IMR-90 (cell line): ENCODE results near the gene PSMB2. TPM values are rescaled to one million over a fixed set of nuclear protein-coding genes. Genes with fewer than 3 reads are reported as not detected.

Source experiments
- ATAC-seq: fragments of 200-7000 bp; cut with Tn5 transposase; 2 replicates; pipeline ENCODE4 v1.9.1; 2020; ENCODE audit warnings: low read depth, mild to moderate bottlenecking, moderate library complexity
- BruUV-seq: library from RNA; stranded (reverse); fragments of 400-500 nt; replicated peaks from 2 replicates; lab custom pipeline; 2021; lab: Mats Ljungman, UMichigan
- CTCF ChIA-PET: fragments of 300-600 bp; formaldehyde crosslinking; extraction: SDS; loops from one replicate; lab custom pipeline; 2021; ENCODE audit warnings: antibody characterized with exemption; lab: Yijun Ruan, JAX
- POLR2A ChIA-PET: fragments of 300-600 bp; sonication (Branson Sonifier 250); formaldehyde crosslinking; loops from one replicate; lab custom pipeline; 2022; ENCODE audit warnings: antibody characterized with exemption; ENCODE audit not compliant: unreplicated experiment; lab: Charles Lee
- DNase-seq: peaks from one replicate; pipeline ENCODE4 v3.0.0; 2013
- H2AFZ ChIP-seq: replicated peaks from 2 replicates; pipeline ENCODE3; 2013; ENCODE audit warnings: low read length, mild to moderate bottlenecking; ENCODE audit not compliant: poor library complexity
- H2AK5ac ChIP-seq: 2 replicates; pipeline ENCODE4 v1.6.1; 2013; ENCODE audit warnings: low read depth, low read length, inconsistent platforms
- H2AK9ac ChIP-seq: replicated peaks from 2 replicates; pipeline ENCODE3; 2013; ENCODE audit warnings: mild to moderate bottlenecking, low read depth, low read length, moderate library complexity; ENCODE audit not compliant: poor library complexity
- H2BK120ac ChIP-seq: 2 replicates; pipeline ENCODE4 v1.6.1; 2013; ENCODE audit warnings: low read depth, low read length, inconsistent platforms
- H2BK15ac ChIP-seq: 3 replicates; pipeline ENCODE4 v1.6.1; 2013; ENCODE audit warnings: low read depth, low read length, inconsistent platforms
- H2BK20ac ChIP-seq: 2 replicates; pipeline ENCODE4 v1.6.1; 2013; ENCODE audit warnings: low read depth, mild to moderate bottlenecking, inconsistent platforms, low read length, moderate library complexity
- H2BK5ac ChIP-seq: 2 replicates; pipeline ENCODE4 v1.6.1; 2013; ENCODE audit warnings: mild to moderate bottlenecking, low read depth, low read length, inconsistent platforms; ENCODE audit not compliant: poor library complexity, severe bottlenecking
- H3K14ac ChIP-seq: replicated peaks from 2 replicates; pipeline ENCODE4 v1.6.1; 2013; ENCODE audit warnings: low read depth, low read length, inconsistent platforms
- H3K18ac ChIP-seq: 2 replicates; pipeline ENCODE4 v1.6.1; 2013; ENCODE audit warnings: low read depth, low read length, control low read depth
- H3K23ac ChIP-seq: 2 replicates; pipeline ENCODE4 v1.6.1; 2013; ENCODE audit warnings: low read depth, low read length, inconsistent platforms
- H3K27ac ChIP-seq: 2 replicates; pipeline ENCODE4 v1.5.1; 2013; ENCODE audit warnings: mild to moderate bottlenecking, control low read depth, low read length; ENCODE audit not compliant: insufficient read depth
- H3K27me3 ChIP-seq: 2 replicates; pipeline ENCODE4 v1.6.1; 2013; ENCODE audit warnings: low read length; ENCODE audit not compliant: control insufficient read depth, insufficient read depth
- H3K36me3 ChIP-seq: 2 replicates; pipeline ENCODE4 v1.6.1; 2013; ENCODE audit warnings: low read length, mixed read lengths; ENCODE audit not compliant: control insufficient read depth, insufficient read depth
- H3K4ac ChIP-seq: 2 replicates; pipeline ENCODE4 v1.6.1; 2013; ENCODE audit warnings: low read depth, low read length, inconsistent platforms
- H3K4me1 ChIP-seq: 2 replicates; pipeline ENCODE4 v1.6.1; 2013; ENCODE audit warnings: low read length, mixed read lengths; ENCODE audit not compliant: control insufficient read depth, insufficient read depth
- H3K4me2 ChIP-seq: 2 replicates; pipeline ENCODE4 v1.6.1; 2013; ENCODE audit warnings: low read depth, mild to moderate bottlenecking, control low read depth, low read length, moderate library complexity
- H3K4me3 ChIP-seq: 2 replicates; pipeline ENCODE4 v1.5.1; 2013; ENCODE audit warnings: low read depth, mild to moderate bottlenecking, control low read depth, low read length, moderate library complexity; ENCODE audit not compliant: insufficient read depth
- H3K56ac ChIP-seq: 2 replicates; pipeline ENCODE4 v1.6.1; 2013; ENCODE audit warnings: low read length, inconsistent platforms; ENCODE audit not compliant: insufficient read depth; ENCODE audit errors: extremely low read depth
- H3K79me1 ChIP-seq, 2 experiments: 2 replicates each; pipeline ENCODE4 v1.6.1; 2013; ENCODE audit warnings: low read length in 2 of 2, inconsistent platforms in 1 of 2, low read depth in 1 of 2
- H3K9ac ChIP-seq: 2 replicates; pipeline ENCODE4 v1.6.1; 2013; ENCODE audit warnings: low read depth, low read length, control low read depth
- H3K9me1 ChIP-seq: 2 replicates; pipeline ENCODE4 v1.6.1; 2013; ENCODE audit warnings: low read length, inconsistent platforms; ENCODE audit not compliant: insufficient read depth
- H3K9me3 ChIP-seq: 2 replicates; pipeline ENCODE4 v1.6.1; 2013; ENCODE audit warnings: low read length; ENCODE audit not compliant: control insufficient read depth, insufficient read depth
- H4K20me1 ChIP-seq: 2 replicates; pipeline ENCODE4 v1.6.1; 2013; ENCODE audit warnings: low read length, inconsistent platforms; ENCODE audit not compliant: insufficient read depth
- H4K5ac ChIP-seq: 2 replicates; pipeline ENCODE4 v1.6.1; 2013; ENCODE audit warnings: mild to moderate bottlenecking, low read depth, low read length, control low read depth
- H4K8ac ChIP-seq, 2 experiments: 2 replicates each; pipeline ENCODE4 v1.6.1; 2013; ENCODE audit warnings: low read depth in 2 of 2, low read length in 2 of 2, control low read depth in 1 of 2, inconsistent platforms in 1 of 2
- H4K91ac ChIP-seq: 2 replicates; pipeline ENCODE4 v1.6.1; 2013; ENCODE audit warnings: low read depth, low read length, inconsistent platforms; ENCODE audit not compliant: insufficient read depth
- CHD1 ChIP-seq: IDR thresholded peaks from 2 replicates; pipeline ENCODE4 v1.6.1; 2012; ENCODE audit warnings: low read depth, low read length, improper control_type of control experiment
- ELK1 ChIP-seq: fragments of 150-350 bp; IDR thresholded peaks from 2 replicates; pipeline ENCODE4 v1.6.1; 2016; ENCODE audit warnings: low read depth, mild to moderate bottlenecking, low read length, moderate library complexity, borderline replicate concordance
- FOS ChIP-seq: fragments of 150-350 bp; IDR thresholded peaks from 2 replicates; pipeline ENCODE4 v1.6.1; 2016; ENCODE audit warnings: low read depth, low read length
- MAFK ChIP-seq: IDR thresholded peaks from 2 replicates; pipeline ENCODE4 v1.6.1; 2012; ENCODE audit warnings: low read depth, low read length, improper control_type of control experiment
- NFE2L2 ChIP-seq: fragments of 150-350 bp; IDR thresholded peaks from 2 replicates; pipeline ENCODE4 v1.6.1; 2016; ENCODE audit warnings: low read depth, mild to moderate bottlenecking, low read length
- POLR2A ChIP-seq: IDR thresholded peaks from 2 replicates; pipeline ENCODE4 v1.6.1; 2012; ENCODE audit warnings: mild to moderate bottlenecking, low read depth, low read length
- RAD21 ChIP-seq: IDR thresholded peaks from 2 replicates; pipeline ENCODE4 v1.6.1; 2012; ENCODE audit warnings: low read length, improper control_type of control experiment
- RCOR1 ChIP-seq: IDR thresholded peaks from 2 replicates; pipeline ENCODE4 v1.6.1; 2012; ENCODE audit warnings: mild to moderate bottlenecking, low read length, improper control_type of control experiment; ENCODE audit not compliant: insufficient replicate concordance
- RFX5 ChIP-seq: IDR thresholded peaks from 2 replicates; pipeline ENCODE4 v1.8.0; 2012; ENCODE audit warnings: low read depth, mild to moderate bottlenecking, low read length, moderate library complexity
- USF2 ChIP-seq: fragments of 150-350 bp; IDR thresholded peaks from 2 replicates; pipeline ENCODE4 v1.6.1; 2017; ENCODE audit warnings: mild to moderate bottlenecking, antibody characterized with exemption, low read length, low read depth
- WGBS, 2 experiments: methylation state at CpG; one replicate each; pipeline versions ENCODE4 v1.1.5 to v1.1.7; 2013; ENCODE audit warnings: missing lambda C conversion rate in 2 of 2; ENCODE audit not compliant: insufficient read length in 1 of 2; ENCODE audit errors: extremely low coverage in 2 of 2; 5-methylcytosine and 5-hydroxymethylcytosine counted together
- dilution Hi-C: fragments of 300-500 bp; cut with HindIII; formaldehyde crosslinking; loops from one replicate; pipeline ENCODE4 v1.14.3; 2018; ENCODE audit warnings: low sequenced_read_pairs; ENCODE audit not compliant: unreplicated experiment
- in situ Hi-C: fragments of 300-500 bp; cut with MboI; formaldehyde crosslinking; loops from 3 replicates; pipeline ENCODE4 v1.14.3; 2019; ENCODE audit warnings: low sequenced_read_pairs, inconsistent platforms, mixed read lengths
- intact Hi-C: fragments of 100-400 bp; cut with micrococcal nuclease; formaldehyde crosslinking; loops from 2 replicates; pipeline ENCODE4 v1.10.0; 2022
- polyA plus RNA-seq, 3 experiments: library from polyadenylated mRNA; depleted of rRNA; stranded (reverse); fragments of >200 nt; gene quantifications; 2 replicates each; pipeline ENCODE4 v1.2.3, GENCODE V29; 2012; ENCODE audit warnings: low replicate concordance in 1 of 3
- total RNA-seq: library from RNA; depleted of rRNA; stranded (reverse); fragments of >200 nt; gene quantifications from 2 replicates; pipeline ENCODE4 v1.2.3, GENCODE V29; 2012

PSMB2 gene
- total and polyA plus RNA-seq, 2 of the 4 experiments (the other 2 are of a cell fraction), result 23.8 to 86.2 TPM

GRCh38 chr1:35554266-35555211 is 86.8 kb downstream of the PSMB2 start:
- Histone ChIP-seq H3K9me3 (no peaks in the 10 kb centered on the region), H3K9me1 (peaks cover 6% of the 10 kb centered on the region), H3K27ac (no peak overlapping the region), H4K8ac (no peak overlapping the region), H4K20me1 (peaks cover 15% of the 10 kb centered on the region), H3K14ac (no peak overlapping the region), H3K9ac (no peak overlapping the region), H2BK15ac (no peak overlapping the region), H4K5ac (no peak overlapping the region), H3K23ac (no peak overlapping the region), H3K4me3 (no peak overlapping the region), H3K79me1 (peaks cover 9 to 63% of the 10 kb centered on the region in 2 experiments), H3K4me2 (no peak overlapping the region), H2BK120ac (no peak overlapping the region), H2AK9ac (no peak overlapping the region), H3K4me1 (peaks cover 10% of the 10 kb centered on the region), H4K91ac (no peak overlapping the region), H2BK20ac (no peak overlapping the region), H3K4ac (no peak overlapping the region), H2AFZ (no peak overlapping the region), H2BK5ac (no peak overlapping the region), H3K18ac (no peak overlapping the region), H3K56ac (no peak overlapping the region), H3K36me3 (peaks cover 6% of the 10 kb centered on the region), H3K27me3 (no peaks in the 10 kb centered on the region), H2AK5ac (no peak overlapping the region)
- 90% methylated on average over 2 of the region's 7 CpGs; no CpG with 5 or more reads in 1 of the 2 experiments for WGBS, 2 experiments
- intact Hi-C loops (no loop called here), dilution Hi-C loops (no loop called here), in situ Hi-C loops (no loop called here)
- no peak for ATAC-seq
- TF ChIP-seq USF2 (no peak), NFE2L2 (no peak), POLR2A (no peak), CHD1 (no peak), RFX5 (no peak), RCOR1 (no peak), RAD21 (no peak), FOS (no peak), MAFK (no peak), ELK1 (no peak)
- DNase-seq, result no peak
- no TSS peak for BruUV-seq
- ChIA-PET POLR2A (no interaction called here), CTCF (interaction anchor here (1.5 kb wide), 1 partner anchor 10 kb away, joined by 3 read pairs; no protein-coding TSS in a partner anchor)
